Omental fat pad (tissue), 4 donors: Measurements from ENCODE around the gene TRMT11. TPM values are rescaled to one million over a fixed set of nuclear protein-coding genes. Genes with fewer than 3 reads are reported as not detected.
"Not testable (repeated sequence)": the region's sequence is repeated elsewhere in the genome, so short reads cannot be mapped to it uniquely, and the experiment has no call there.

Experiments
- ATAC-seq: fragments of 150-250 bp; one replicate; pipeline ENCODE4 v1.9.1; 2016; ENCODE audit warnings: mild to moderate bottlenecking, moderate library complexity; ENCODE audit not compliant: low FRiP score
- DNase-seq: peaks from one replicate; pipeline ENCODE4 v3.0.0-alpha.2; 2019; ENCODE audit warnings: low spot score
- total RNA-seq, 4 donors: library from RNA; depleted of rRNA; stranded (reverse); fragments of >200 nt; gene quantifications; one replicate each; pipeline ENCODE4 v1.1.0, GENCODE V29; 2016
- TF ChIP-seq, protein P1 (sequence below), 3 donors: fragments of 450-650 bp; IDR thresholded peaks; one replicate each; pipeline ENCODE4 v1.5.1; 2016 to 2017; ENCODE audit warnings: antibody characterized with exemption in 3 of 3, mild to moderate bottlenecking in 3 of 3, moderate library complexity in 2 of 3

The TRMT11 gene
- total RNA-seq, 4 donors from 2014 or later, result 18.0 to 31.7 (median 23.2) TPM

DNA sequence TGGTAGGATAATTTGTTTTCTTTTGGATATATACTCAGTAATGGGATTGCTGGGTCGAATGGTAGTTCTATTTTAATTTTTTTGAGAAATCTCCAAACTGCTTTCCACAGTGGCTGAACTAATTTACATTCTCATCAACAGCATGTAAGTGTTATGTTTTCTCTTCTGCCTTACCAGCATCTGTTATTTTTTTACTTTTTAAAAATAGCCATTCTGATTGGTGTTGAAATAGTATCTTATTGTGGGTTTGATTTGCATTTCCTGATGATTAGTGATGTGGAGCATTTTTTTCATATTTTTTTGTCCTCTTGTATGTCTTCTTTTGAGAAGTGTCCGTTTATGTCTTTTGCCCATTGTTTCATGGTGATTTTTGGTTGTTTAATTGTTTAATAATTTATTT, 17.8 kb upstream of the TRMT11 start:
- ATAC-seq (no peak), DNase-seq (no peak)
- TF ChIP-seq, protein P1, sequence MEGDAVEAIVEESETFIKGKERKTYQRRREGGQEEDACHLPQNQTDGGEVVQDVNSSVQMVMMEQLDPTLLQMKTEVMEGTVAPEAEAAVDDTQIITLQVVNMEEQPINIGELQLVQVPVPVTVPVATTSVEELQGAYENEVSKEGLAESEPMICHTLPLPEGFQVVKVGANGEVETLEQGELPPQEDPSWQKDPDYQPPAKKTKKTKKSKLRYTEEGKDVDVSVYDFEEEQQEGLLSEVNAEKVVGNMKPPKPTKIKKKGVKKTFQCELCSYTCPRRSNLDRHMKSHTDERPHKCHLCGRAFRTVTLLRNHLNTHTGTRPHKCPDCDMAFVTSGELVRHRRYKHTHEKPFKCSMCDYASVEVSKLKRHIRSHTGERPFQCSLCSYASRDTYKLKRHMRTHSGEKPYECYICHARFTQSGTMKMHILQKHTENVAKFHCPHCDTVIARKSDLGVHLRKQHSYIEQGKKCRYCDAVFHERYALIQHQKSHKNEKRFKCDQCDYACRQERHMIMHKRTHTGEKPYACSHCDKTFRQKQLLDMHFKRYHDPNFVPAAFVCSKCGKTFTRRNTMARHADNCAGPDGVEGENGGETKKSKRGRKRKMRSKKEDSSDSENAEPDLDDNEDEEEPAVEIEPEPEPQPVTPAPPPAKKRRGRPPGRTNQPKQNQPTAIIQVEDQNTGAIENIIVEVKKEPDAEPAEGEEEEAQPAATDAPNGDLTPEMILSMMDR (IDR thresholded peaks at IDR 0.05), result no peak

DNA sequence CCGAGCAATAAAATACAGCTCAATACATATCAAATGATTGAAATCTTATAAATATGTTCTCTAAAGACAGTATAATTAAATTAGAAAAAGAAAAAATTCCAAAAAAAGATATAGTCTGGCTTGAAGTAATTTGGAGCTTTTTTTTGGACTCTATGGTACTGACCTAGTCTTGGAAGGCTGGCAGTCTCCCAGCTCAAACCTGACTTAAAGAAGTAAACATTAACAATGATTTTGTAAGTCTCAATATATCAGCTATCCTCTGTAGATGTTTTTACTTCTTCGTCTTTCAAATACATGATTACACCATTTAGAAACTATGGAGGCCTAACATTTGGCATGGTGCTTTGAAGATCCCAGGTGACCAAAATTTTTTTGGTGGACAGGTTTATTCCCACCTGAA, 15.6 kb upstream of the TRMT11 start:
- ATAC-seq, result no peak
- no peak for DNase-seq
- TF ChIP-seq, protein P1 (IDR thresholded peaks at IDR 0.05), result no peak

DNA sequence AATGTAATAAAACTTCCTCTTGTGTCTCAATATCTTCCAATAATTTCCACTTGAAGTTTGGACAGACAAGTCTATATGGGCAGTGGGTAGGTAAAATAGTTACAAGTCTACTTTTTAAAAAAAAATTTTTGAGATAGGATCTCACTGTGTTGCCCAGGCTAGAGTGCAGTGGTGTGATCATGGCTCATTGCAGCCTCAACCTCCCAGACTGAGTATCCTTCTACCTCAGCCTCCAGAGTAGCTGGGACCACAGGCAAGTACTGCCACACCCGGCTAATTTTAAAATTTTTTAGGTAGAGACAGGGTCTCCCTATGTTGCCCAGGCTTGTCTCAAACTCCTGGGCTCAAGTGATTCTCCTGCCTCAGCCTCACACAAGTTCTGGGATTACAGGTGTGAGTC, 13.9 kb upstream of the TRMT11 start:
- DNase-seq, ATAC-seq: not testable (repeated sequence)

DNA sequence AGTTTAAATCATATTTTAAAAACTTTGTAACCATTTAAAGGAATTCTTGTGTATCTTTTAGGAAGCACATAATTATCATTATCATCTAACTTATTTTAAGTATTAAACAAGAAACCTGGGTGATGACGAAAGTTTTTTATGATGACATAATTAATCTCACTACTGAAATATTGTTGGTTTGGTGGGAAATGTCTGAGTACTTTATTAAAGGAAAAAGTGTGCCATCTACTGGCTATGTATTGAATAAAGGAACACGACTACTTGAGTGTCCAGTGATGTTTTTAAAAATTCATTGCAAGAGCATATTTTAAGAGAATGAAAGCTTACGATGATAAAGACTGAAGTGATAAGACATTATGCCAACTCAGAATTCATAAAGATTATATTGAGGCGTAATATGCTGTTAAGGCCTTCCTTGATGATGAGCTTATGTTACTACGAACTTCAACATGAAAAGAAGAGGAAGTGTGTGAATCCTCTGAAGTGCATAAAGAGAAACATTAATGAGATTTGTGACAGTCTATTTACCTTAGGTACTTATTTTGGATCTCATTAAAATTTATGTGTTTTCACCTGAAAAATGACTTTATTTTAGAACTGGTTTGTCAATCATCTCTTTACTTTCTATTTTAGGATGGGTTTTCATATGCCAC, 12.0 kb upstream of the TRMT11 start:
- ATAC-seq, result peak; percentile 70
- DNase-seq, result no peak
- TF ChIP-seq, protein P1 (IDR thresholded peaks at IDR 0.05), result no peak

- ATAC-seq (no peak), DNase-seq (no peak)
- TF ChIP-seq, protein P1 (IDR thresholded peaks at IDR 0.05), result no peak
Measured at GRCh38 chr6:125979101-125979500, 7.2 kb upstream of the TRMT11 start.

DNA sequence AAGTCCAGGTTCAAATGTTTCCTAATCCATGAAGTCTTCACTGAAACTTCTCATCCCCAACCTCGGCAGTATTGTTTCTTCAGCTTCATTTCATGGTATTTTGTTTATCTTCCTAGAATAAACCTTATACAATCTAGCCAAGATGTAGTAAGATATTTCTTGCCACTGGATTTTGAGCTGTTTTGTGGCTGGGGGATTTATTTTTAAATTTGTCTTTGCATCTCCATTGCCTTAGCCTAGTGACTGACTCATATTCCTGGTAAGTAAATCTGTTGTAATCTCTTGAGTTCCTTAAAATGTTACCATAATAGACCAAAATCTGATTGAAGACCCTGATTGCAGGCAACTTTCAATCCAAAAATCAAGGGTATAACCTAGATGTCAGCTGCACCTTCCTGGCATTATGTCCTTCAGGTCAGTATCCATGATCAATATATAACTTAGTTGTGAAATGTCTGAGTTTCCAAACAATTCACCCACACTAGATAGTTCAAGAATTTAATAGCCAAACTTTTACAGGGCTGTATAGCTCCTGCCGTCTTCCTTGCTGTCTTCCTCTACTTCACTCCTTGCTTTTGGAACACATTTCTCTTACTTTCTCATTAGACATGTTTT, 4.7 kb upstream of the TRMT11 start:
- TF ChIP-seq, protein P1 (IDR thresholded peaks at IDR 0.05), result no peak
- ATAC-seq (no peak), DNase-seq (no peak)

DNA sequence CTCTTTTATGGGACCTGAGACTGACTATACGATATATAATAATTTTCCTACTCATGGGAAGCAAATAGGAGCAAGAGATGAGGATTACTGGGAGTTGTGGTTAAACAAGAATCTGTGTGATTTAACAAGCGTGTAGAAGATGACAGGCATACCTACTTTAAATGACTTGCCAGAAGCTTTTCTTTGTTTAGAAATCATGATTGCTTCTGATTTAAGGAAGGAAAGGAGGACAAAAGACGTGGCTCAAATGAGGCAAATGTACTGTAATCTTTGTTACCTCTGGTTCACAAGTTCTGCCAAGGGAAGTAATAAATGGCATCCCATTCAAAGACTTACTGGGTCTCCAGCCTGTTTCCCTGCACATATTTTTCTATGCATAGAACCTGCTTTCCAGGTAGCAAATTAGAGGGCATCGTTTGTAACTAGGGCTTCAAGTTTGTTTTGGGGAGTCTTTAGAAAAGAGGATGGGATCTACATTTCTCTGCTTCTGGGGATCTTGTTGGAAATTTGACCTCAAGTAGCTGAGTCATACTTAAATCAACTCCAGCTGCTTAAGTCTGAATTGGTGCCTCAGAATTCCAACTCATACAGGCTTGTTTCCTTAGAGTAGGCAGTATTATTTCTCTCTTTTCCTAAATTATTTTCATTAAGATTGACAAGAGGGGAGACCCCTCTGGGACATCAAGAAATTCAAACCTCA, 2.9 kb upstream of the TRMT11 start:
- ATAC-seq, result no peak
- no peak for DNase-seq
- TF ChIP-seq, protein P1 (IDR thresholded peaks at IDR 0.05), result no peak
